NCI-H2107 treated with DMSO at 0.1 percent for 48 hours (cell line): ENCODE data around the gene OASL.

Experiments
- DNase-seq: peaks from one replicate; lab custom pipeline; 2025; ENCODE audit not compliant: unreplicated experiment; lab: John Stamatoyannopoulos, UW

OASL gene

GRCh38 chr12:121015825-121016766 is 22.9 kb downstream of the OASL start, which contains the start of gene C12orf43:
Gene C12orf43, minus strand, starts transcription at chr12:121016487. Its CDS starts 13 bp downstream, at chr12:121016474.
- peak; percentile 93 for DNase-seq

- DNase-seq, result no peak
Measured at GRCh38 chr12:121013715-121014114, 25.3 kb downstream of the OASL start.

- DNase-seq, result no peak
Measured at GRCh38 chr12:121011820-121012219, 27.2 kb downstream of the OASL start.

GRCh38 chr12:121010860-121011259 is 28.2 kb downstream of the OASL start:
- DNase-seq, result no peak

- DNase-seq, result peak; percentile 30
Measured at GRCh38 chr12:121009741-121010140, 29.3 kb downstream of the OASL start.

- DNase-seq, result no peak
Measured at GRCh38 chr12:121008347-121009098, 30.5 kb downstream of the OASL start.

GRCh38 chr12:121005346-121005815 is 33.7 kb downstream of the OASL start:
- peak; percentile 60 for DNase-seq

GRCh38 chr12:121004253-121004815 is 34.7 kb downstream of the OASL start:
- DNase-seq, result no peak

- DNase-seq, result no peak
Measured at GRCh38 chr12:121003650-121004049, 35.4 kb downstream of the OASL start.

- DNase-seq, result no peak
Measured at GRCh38 chr12:121001841-121002483, 37.1 kb downstream of the OASL start.

- DNase-seq, result no peak
Measured at GRCh38 chr12:121001060-121001459, 38.0 kb downstream of the OASL start.

GRCh38 chr12:121000530-121000929 is 38.5 kb downstream of the OASL start:
- no peak for DNase-seq

GRCh38 chr12:120999191-121000120 is 39.6 kb downstream of the OASL start:
- no peak for DNase-seq

- DNase-seq, result no peak
Measured at GRCh38 chr12:120998435-120998834, 40.6 kb downstream of the OASL start.

GRCh38 chr12:120997448-120997847 is 41.6 kb downstream of the OASL start:
- DNase-seq, result no peak

GRCh38 chr12:120996133-120996746 is 42.8 kb downstream of the OASL start:
- DNase-seq, result no peak

GRCh38 chr12:120994589-120995337 is 44.3 kb downstream of the OASL start:
- DNase-seq, result no peak

- DNase-seq, result no peak
Measured at GRCh38 chr12:120994059-120994458, 45.0 kb downstream of the OASL start.

- no peak for DNase-seq
Measured at GRCh38 chr12:120993496-120993895, 45.5 kb downstream of the OASL start.
